ENCODE data around the gene TIMM8B. TPM values are rescaled to one million over a fixed set of nuclear protein-coding genes. Genes with fewer than 3 reads are reported as not detected.
"Not testable (repeated sequence)": the region's sequence is repeated elsewhere in the genome, so short reads cannot be mapped to it uniquely, and the experiment has no call there.

TIMM8B gene
- total and polyA plus RNA-seq, 7 donors = 84.3 to 152 (median 93.3) TPM

GRCh38 chr11:112049777-112050176, 36.8 kb downstream of the TIMM8B start:
- Histone ChIP-seq H3K27ac (no peak overlapping the region), H3K27me3 (ENCODE audit: insufficient read depth in 3 of 3, low read length in 2 of 3) (no peaks in the 10 kb centered on the region), H3K4me1 (no peaks in the 10 kb centered on the region), H3K4me3 (no peak overlapping the region), H3K9me3 (no peaks in the 10 kb centered on the region), H3K36me3 (ENCODE audit: insufficient read depth in 1 of 2, low read depth in 1 of 2) (peaks cover 6 to 96% of the 10 kb centered on the region in 2 donors)
- no peak for TF ChIP-seq CTCF (IDR thresholded peaks at IDR 0.05)
- intact Hi-C loops (cut with DNase I) = no loop called here
- DNase-seq (no peak), ATAC-seq (no peak)
- 48 to 50% (median 49%) methylated on average over 2 of the region's 2 CpGs for WGBS, 3 donors

- H3K9me3 ChIP-seq; intact Hi-C loops (cut with DNase I); DNase-seq; H3K27me3 ChIP-seq (ENCODE audit: insufficient read depth in 3 of 3, low read length in 2 of 3); H3K4me3 ChIP-seq; H3K27ac ChIP-seq; H3K4me1 ChIP-seq: not testable (repeated sequence)
- peaks cover 6 to 96% of the 10 kb centered on the region in 2 donors for H3K36me3 ChIP-seq (ENCODE audit: insufficient read depth in 1 of 2, low read depth in 1 of 2)
- WGBS, 3 donors = 86 to 97% (median 96%) methylated on average over 3 of the region's 3 CpGs
- peak in 1 of 4 donors; percentile 35 for ATAC-seq
Measured at GRCh38 chr11:112048256-112048655, 38.3 kb downstream of the TIMM8B start.

- DNase-seq; H3K27me3 ChIP-seq (ENCODE audit: insufficient read depth in 3 of 3, low read length in 2 of 3); H3K9me3 ChIP-seq; H3K27ac ChIP-seq; H3K4me1 ChIP-seq; intact Hi-C loops (cut with DNase I); H3K4me3 ChIP-seq; ATAC-seq: not testable (repeated sequence)
- WGBS, 3 donors = 100% methylated on average over 1 to 2 of the region's 2 CpGs
- peaks cover 0 to 96% of the 10 kb centered on the region in 2 donors for H3K36me3 ChIP-seq (ENCODE audit: insufficient read depth in 1 of 2, low read depth in 1 of 2)
Measured at GRCh38 chr11:112046647-112047046, 39.9 kb downstream of the TIMM8B start.

GRCh38 chr11:112044961-112045360, 41.6 kb downstream of the TIMM8B start:
- no peak overlapping the region for H3K4me3 ChIP-seq
- no peaks in the 10 kb centered on the region for H3K27me3 ChIP-seq (ENCODE audit: insufficient read depth in 3 of 3, low read length in 2 of 3)
- peaks cover 0 to 96% of the 10 kb centered on the region in 2 donors for H3K36me3 ChIP-seq (ENCODE audit: insufficient read depth in 1 of 2, low read depth in 1 of 2)
- H3K9me3 ChIP-seq = no peaks in the 10 kb centered on the region
- peak in 1 of 4 donors; percentile 5 for ATAC-seq
- H3K27ac ChIP-seq = no peak overlapping the region
- no peaks in the 10 kb centered on the region for H3K4me1 ChIP-seq
- TF ChIP-seq CTCF (IDR thresholded peaks at IDR 0.05) = no peak
- DNase-seq = no peak
- intact Hi-C loops (cut with DNase I) = no loop called here
- 85 to 94% (median 91%) methylated on average over 4 of the region's 4 CpGs for WGBS, 3 donors

- 90 to 100% (median 96%) methylated on average over 2 of the region's 2 CpGs for WGBS, 3 donors
- Histone ChIP-seq H3K27me3 (ENCODE audit: insufficient read depth in 3 of 3, low read length in 2 of 3) (no peaks in the 10 kb centered on the region), H3K9me3 (no peaks in the 10 kb centered on the region), H3K4me3 (no peak overlapping the region), H3K4me1 (no peaks in the 10 kb centered on the region), H3K36me3 (ENCODE audit: insufficient read depth in 1 of 2, low read depth in 1 of 2) (peaks cover 0 to 100% of the 10 kb centered on the region in 2 donors), H3K27ac (no peak overlapping the region)
- no peak for ATAC-seq
- no peak for TF ChIP-seq CTCF (IDR thresholded peaks at IDR 0.05)
- no peak for DNase-seq
- intact Hi-C loops (cut with DNase I) = no loop called here
Measured at GRCh38 chr11:112042961-112043304, 43.6 kb downstream of the TIMM8B start.
